ENCODE data around the gene DUS2.

GRCh38 chr16:68079626-68080344 lies 56.7 kb downstream of the DUS2 start:
- TF ChIP-seq CTCF (IDR thresholded peaks at IDR 0.05), result no peak
- TF ChIP-seq ZFX (IDR thresholded peaks at IDR 0.05; ENCODE audit: borderline replicate concordance), result no peak
